ENCODE data around the gene PFKP.

Gene PFKP

GRCh38 chr10:3068968-3069737 is 1.8 kb downstream of the PFKP start:
- no peak for TF ChIP-seq CTCF (IDR thresholded peaks at IDR 0.05; ENCODE audit: low read length, missing control alignments)
- H3K4me3 ChIP-seq (replicated peaks; ENCODE audit: low read depth, low read length), result peak overlapping the region; percentile 83
- DNase-seq (ENCODE audit: low read depth), result peak; percentile 31

GRCh38 chr10:3069876-3070275 is 2.5 kb downstream of the PFKP start:
- DNase-seq (ENCODE audit: low read depth), result no peak
- TF ChIP-seq CTCF (IDR thresholded peaks at IDR 0.05; ENCODE audit: low read length, missing control alignments), result no peak
- no peak overlapping the region for H3K4me3 ChIP-seq (replicated peaks; ENCODE audit: low read depth, low read length)

- peak; percentile 65 for DNase-seq (ENCODE audit: low read depth)
- no peak overlapping the region for H3K4me3 ChIP-seq (replicated peaks; ENCODE audit: low read depth, low read length)
- no peak for TF ChIP-seq CTCF (IDR thresholded peaks at IDR 0.05; ENCODE audit: low read length, missing control alignments)
Observed at GRCh38 chr10:3071405-3072198, 4.3 kb downstream of the PFKP start.

- TF ChIP-seq CTCF (IDR thresholded peaks at IDR 0.05; ENCODE audit: low read length, missing control alignments), result no peak
- no peak overlapping the region for H3K4me3 ChIP-seq (replicated peaks; ENCODE audit: low read depth, low read length)
- DNase-seq (ENCODE audit: low read depth), result no peak
Observed at GRCh38 chr10:3072641-3073360, 5.5 kb downstream of the PFKP start.

GRCh38 chr10:3074145-3074665 is 6.9 kb downstream of the PFKP start:
- no peak for TF ChIP-seq CTCF (IDR thresholded peaks at IDR 0.05; ENCODE audit: low read length, missing control alignments)
- DNase-seq (ENCODE audit: low read depth), result no peak

GRCh38 chr10:3074985-3075600 is 7.7 kb downstream of the PFKP start:
- DNase-seq (ENCODE audit: low read depth), result no peak
- no peak for TF ChIP-seq CTCF (IDR thresholded peaks at IDR 0.05; ENCODE audit: low read length, missing control alignments)
- H3K4me3 ChIP-seq (replicated peaks; ENCODE audit: low read depth, low read length), result no peak overlapping the region

More at GRCh38 chr10:3074145-3074665, 6.9 kb downstream of the PFKP start:
- H3K4me3 ChIP-seq (replicated peaks; ENCODE audit: low read depth, low read length), result no peak overlapping the region
